Loucy (cell line): ENCODE results near the gene GSTT2B.
A peak's percentile ranks its signal among the peaks of the same experiment; 100 is the strongest.
"Not testable (repeated sequence)": the region's sequence is repeated elsewhere in the genome, so short reads cannot be mapped to it uniquely, and the experiment has no call there.

Experiments used
- H2AFZ ChIP-seq: fragments of 200-600 bp; sonication (generic); 2 replicates; pipeline ENCODE4 v1.6.0; 2016; ENCODE audit warnings: antibody characterized with exemption, mild to moderate bottlenecking, low read length, moderate library complexity
- H3F3A ChIP-seq: fragments of 200-600 bp; 2 replicates; pipeline ENCODE4 v1.6.0; 2016; ENCODE audit warnings: antibody characterized with exemption, low read depth, mild to moderate bottlenecking
- H3K27me3 ChIP-seq: fragments of 200-600 bp; sonication (generic); 2 replicates; pipeline ENCODE4 v1.6.1; 2014; ENCODE audit warnings: low read length, mild to moderate bottlenecking; ENCODE audit not compliant: insufficient read depth, poor library complexity, severe bottlenecking
- H3K36me3 ChIP-seq: fragments of 200-600 bp; sonication (generic); 2 replicates; pipeline ENCODE4 v1.6.1; 2016; ENCODE audit warnings: low read length; ENCODE audit not compliant: insufficient read depth
- H3K4me1 ChIP-seq: fragments of 200-600 bp; sonication (generic); 2 replicates; pipeline ENCODE4 v1.5.1; 2014; ENCODE audit warnings: low read length, mild to moderate bottlenecking; ENCODE audit not compliant: insufficient read depth, poor library complexity, severe bottlenecking
- H3K4me2 ChIP-seq: fragments of 200-600 bp; sonication (generic); 2 replicates; pipeline ENCODE4 v1.6.0; 2014; ENCODE audit warnings: antibody characterized with exemption, low read length, low read depth, mild to moderate bottlenecking; ENCODE audit not compliant: poor library complexity, severe bottlenecking
- H3K4me3 ChIP-seq: fragments of 200-600 bp; sonication (generic); 2 replicates; pipeline ENCODE4 v1.5.1; 2014; ENCODE audit warnings: low read length, mild to moderate bottlenecking, mixed read lengths; ENCODE audit not compliant: poor library complexity, severe bottlenecking
- H3K79me2 ChIP-seq: fragments of 200-600 bp; sonication (generic); 2 replicates; pipeline ENCODE4 v1.6.1; 2014; ENCODE audit warnings: low read length; ENCODE audit not compliant: insufficient read depth
- H3K9ac ChIP-seq: fragments of 200-600 bp; sonication (generic); 2 replicates; pipeline ENCODE4 v1.6.0; 2014; ENCODE audit warnings: mild to moderate bottlenecking, low read depth, low read length, moderate library complexity; ENCODE audit not compliant: poor library complexity, severe bottlenecking
- H3K9me2 ChIP-seq: fragments of 200-600 bp; sonication (generic); replicated peaks from 2 replicates; pipeline ENCODE4 v1.6.1; 2016; ENCODE audit warnings: low read depth, low read length, mixed read lengths
- H3K9me3 ChIP-seq: fragments of 200-600 bp; sonication (generic); 2 replicates; pipeline ENCODE4 v1.6.1; 2014; ENCODE audit warnings: mild to moderate bottlenecking, antibody characterized with exemption, low read length, low read depth; ENCODE audit not compliant: insufficient read depth
- H4K20me1 ChIP-seq: fragments of 200-600 bp; sonication (generic); 2 replicates; pipeline ENCODE4 v1.6.0; 2014; ENCODE audit warnings: antibody characterized with exemption, low read length, mild to moderate bottlenecking; ENCODE audit not compliant: insufficient read depth, poor library complexity, severe bottlenecking
- CTCF ChIP-seq: fragments of 200-600 bp; sonication (generic); conservative IDR thresholded peaks from 2 replicates; pipeline ENCODE4 v1.5.1; 2014; ENCODE audit warnings: mild to moderate bottlenecking, antibody characterized with exemption, low read length

The GSTT2B gene

GRCh38 chr22:23956301-23956900 lies 4.6 kb downstream of the GSTT2B start:
- H3F3A ChIP-seq, H3K4me2 ChIP-seq, H3K4me1 ChIP-seq, H3K36me3 ChIP-seq, H3K9ac ChIP-seq, H4K20me1 ChIP-seq, H3K9me2 ChIP-seq, H2AFZ ChIP-seq, H3K9me3 ChIP-seq, H3K27me3 ChIP-seq, H3K79me2 ChIP-seq, H3K4me3 ChIP-seq: not testable (repeated sequence)
- TF ChIP-seq CTCF, result peak; percentile 76

- not testable (repeated sequence) for H3K9ac ChIP-seq, H3K9me3 ChIP-seq, H3F3A ChIP-seq, H3K4me1 ChIP-seq, H3K4me3 ChIP-seq, H3K36me3 ChIP-seq, H4K20me1 ChIP-seq, H3K27me3 ChIP-seq, H3K9me2 ChIP-seq, H2AFZ ChIP-seq, H3K4me2 ChIP-seq, H3K79me2 ChIP-seq
Measured at GRCh38 chr22:23955886-23956285, 5.1 kb downstream of the GSTT2B start.

GRCh38 chr22:23954991-23955305 lies 6.0 kb downstream of the GSTT2B start:
- H3K36me3 ChIP-seq, H2AFZ ChIP-seq, H3K9me3 ChIP-seq, H3K9me2 ChIP-seq, H3K4me2 ChIP-seq, H3K79me2 ChIP-seq, H3K4me3 ChIP-seq, H4K20me1 ChIP-seq, H3F3A ChIP-seq, H3K9ac ChIP-seq, H3K4me1 ChIP-seq, H3K27me3 ChIP-seq: not testable (repeated sequence)

- not testable (repeated sequence) for H3K9me3 ChIP-seq, H3K36me3 ChIP-seq, H4K20me1 ChIP-seq, H3K27me3 ChIP-seq, H3K9ac ChIP-seq, H3K9me2 ChIP-seq, H3F3A ChIP-seq, H3K4me1 ChIP-seq, H3K4me3 ChIP-seq, H2AFZ ChIP-seq, H3K4me2 ChIP-seq, H3K79me2 ChIP-seq
Measured at GRCh38 chr22:23954193-23954990, 6.6 kb downstream of the GSTT2B start.

GRCh38 chr22:23953485-23953884 lies 7.5 kb downstream of the GSTT2B start:
- H3K9me3 ChIP-seq, H3K9me2 ChIP-seq, H3K79me2 ChIP-seq, H3K27me3 ChIP-seq, H3K9ac ChIP-seq, H4K20me1 ChIP-seq, H2AFZ ChIP-seq, H3K4me3 ChIP-seq, H3F3A ChIP-seq, H3K4me2 ChIP-seq, H3K4me1 ChIP-seq, H3K36me3 ChIP-seq: not testable (repeated sequence)

- not testable (repeated sequence) for H3K4me2 ChIP-seq, H3K9me3 ChIP-seq, H3K4me1 ChIP-seq, H3K36me3 ChIP-seq, H3K27me3 ChIP-seq, H4K20me1 ChIP-seq, H3F3A ChIP-seq, H3K79me2 ChIP-seq, H3K9me2 ChIP-seq, H2AFZ ChIP-seq, H3K4me3 ChIP-seq, H3K9ac ChIP-seq
Measured at GRCh38 chr22:23952794-23953405, 8.1 kb downstream of the GSTT2B start.
